Panc1 (cell line): ENCODE results near the gene CHODL. TPM values are rescaled to one million over a fixed set of nuclear protein-coding genes. Genes with fewer than 3 reads are reported as not detected.

Source experiments
- ATAC-seq: fragments of 200-7000 bp; cut with Tn5 transposase; 2 replicates; pipeline ENCODE4 v1.9.1; 2020; ENCODE audit warnings: mild to moderate bottlenecking, moderate library complexity
- BruUV-seq: library from RNA; stranded (reverse); fragments of 400-500 nt; replicated peaks from 2 replicates; lab custom pipeline; 2021; lab: Mats Ljungman, UMichigan
- CTCF ChIA-PET: fragments of 300-600 bp; sonication (Branson Sonifier 250); formaldehyde crosslinking; loops from one replicate; lab custom pipeline; 2022; ENCODE audit warnings: antibody characterized with exemption; lab: Charles Lee
- POLR2A ChIA-PET: fragments of 300-600 bp; sonication (Branson Sonifier 250); formaldehyde crosslinking; loops from one replicate; lab custom pipeline; 2022; ENCODE audit warnings: antibody characterized with exemption; lab: Charles Lee
- DNase-seq: peaks from one replicate; pipeline ENCODE4 v3.0.0-alpha.2; 2010; ENCODE audit warnings: low read depth, low spot score
- H3K27ac ChIP-seq: 2 replicates; pipeline ENCODE4 v1.5.1; 2011; ENCODE audit warnings: mild to moderate bottlenecking, low read length, inconsistent platforms
- H3K27me3 ChIP-seq: fragments of 200-500 bp; sonication (Bioruptor generic); 2 replicates; pipeline ENCODE4 v1.6.0; 2014; ENCODE audit warnings: low read length, inconsistent platforms; ENCODE audit not compliant: control insufficient read depth, insufficient read depth
- H3K36me3 ChIP-seq: fragments of 200-500 bp; sonication (Bioruptor generic); 2 replicates; pipeline ENCODE4 v1.5.1; 2014; ENCODE audit warnings: inconsistent platforms, mild to moderate bottlenecking, low read length, moderate library complexity; ENCODE audit not compliant: control insufficient read depth, insufficient read depth
- H3K4me1 ChIP-seq: 2 replicates; pipeline ENCODE4 v1.5.1; 2011; ENCODE audit warnings: inconsistent platforms, mild to moderate bottlenecking, low read length, moderate library complexity; ENCODE audit not compliant: control insufficient read depth, insufficient read depth
- H3K4me3 ChIP-seq, 2 experiments: 2 replicates each; pipeline ENCODE4 v1.5.1; 2011 to 2012; ENCODE audit warnings: low read depth in 2 of 2, low read length in 2 of 2, mild to moderate bottlenecking in 2 of 2, inconsistent platforms in 1 of 2, moderate library complexity in 1 of 2
- H3K9me3 ChIP-seq: fragments of 200-500 bp; sonication (Bioruptor generic); 2 replicates; pipeline ENCODE4 v1.5.1; 2014; ENCODE audit warnings: low read depth, mild to moderate bottlenecking, inconsistent platforms, low read length, moderate library complexity; ENCODE audit not compliant: control insufficient read depth, insufficient read depth
- CTCF ChIP-seq: fragments of 450-650 bp; IDR thresholded peaks from 2 replicates; pipeline ENCODE4 v1.5.1; 2017; ENCODE audit warnings: mild to moderate bottlenecking
- POLR2AphosphoS5 ChIP-seq: IDR thresholded peaks from 2 replicates; pipeline ENCODE4 v1.6.1; 2012; ENCODE audit warnings: mild to moderate bottlenecking, low read depth, low read length, moderate library complexity
- REST ChIP-seq, 2 experiments: IDR thresholded peaks; 2 replicates each; pipeline ENCODE4 v1.6.1; 2011 to 2012; ENCODE audit warnings: low read depth in 2 of 2, control low read depth in 1 of 2, low read length in 1 of 2, mild to moderate bottlenecking in 1 of 2, moderate library complexity in 1 of 2; ENCODE audit not compliant: insufficient read depth in 1 of 2
- SIN3A ChIP-seq: IDR thresholded peaks from 2 replicates; pipeline ENCODE4 v1.6.1; 2012; ENCODE audit warnings: low read depth, mild to moderate bottlenecking, low read length, moderate library complexity, borderline replicate concordance; ENCODE audit not compliant: insufficient read depth
- TCF7L2 ChIP-seq: IDR thresholded peaks from 2 replicates; pipeline ENCODE4 v1.6.1; 2011; ENCODE audit warnings: mild to moderate bottlenecking, low read depth, low read length, inconsistent platforms
- in situ Hi-C: cut with HindIII; loops from 2 replicates; pipeline ENCODE4 v1.10.0; 2016; ENCODE audit warnings: low sequenced_read_pairs, low pct_unique_long_range_greater_than_20kb
- intact Hi-C: fragments of 100-400 bp; cut with micrococcal nuclease; formaldehyde crosslinking; loops from one replicate; pipeline ENCODE4 v1.10.0; 2022; ENCODE audit not compliant: unreplicated experiment
- total RNA-seq: library from RNA; stranded (reverse); gene quantifications from one replicate; pipeline ENCODE4 v1.2.1, GENCODE V29; 2021; ENCODE audit not compliant: unreplicated experiment

Gene CHODL
- total RNA-seq, 1 experiment from 2014 or later: 0.10 TPM

DNA sequence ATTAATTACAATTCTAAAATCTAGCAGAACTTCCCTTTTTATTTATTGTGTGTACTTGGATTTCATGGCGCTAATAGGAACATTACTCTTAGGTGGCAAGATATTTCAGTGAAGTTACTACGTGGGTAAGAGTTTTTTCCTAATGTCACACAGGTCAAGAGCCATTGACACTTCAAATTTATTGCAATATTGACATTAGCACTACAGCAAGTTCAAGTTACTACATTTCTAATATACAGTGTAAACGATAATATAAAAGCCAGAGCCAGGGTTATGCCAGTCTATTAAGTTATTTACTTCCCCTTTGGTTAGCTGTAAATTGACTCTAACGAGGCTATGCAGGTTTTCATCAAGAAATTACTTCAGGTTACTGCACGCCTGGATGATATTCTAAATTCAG is 29.7 kb downstream of the CHODL start:
- DNase-seq (no peak), ATAC-seq (no peak)
- CTCF ChIA-PET: no interaction called here
- TF ChIP-seq POLR2AphosphoS5: no peak
- TF ChIP-seq TCF7L2: no peak
- no peak for TF ChIP-seq REST (IDR thresholded peaks at IDR 0.05; ENCODE audit: insufficient read depth in 1 of 2, low read depth in 2 of 2, low read length in 1 of 2)
- no peak for TF ChIP-seq SIN3A
- no peak for TF ChIP-seq CTCF
- Histone ChIP-seq H3K9me3 (no peaks in the 10 kb centered on the region), H3K4me3 (no peak overlapping the region), H3K27ac (no peak overlapping the region), H3K36me3 (no peaks in the 10 kb centered on the region), H3K4me1 (no peaks in the 10 kb centered on the region), H3K27me3 (no peaks in the 10 kb centered on the region)
- BruUV-seq: no TSS peak
- in situ Hi-C loops (no loop called here), intact Hi-C loops (no loop called here)
- POLR2A ChIA-PET: no interaction called here

DNA sequence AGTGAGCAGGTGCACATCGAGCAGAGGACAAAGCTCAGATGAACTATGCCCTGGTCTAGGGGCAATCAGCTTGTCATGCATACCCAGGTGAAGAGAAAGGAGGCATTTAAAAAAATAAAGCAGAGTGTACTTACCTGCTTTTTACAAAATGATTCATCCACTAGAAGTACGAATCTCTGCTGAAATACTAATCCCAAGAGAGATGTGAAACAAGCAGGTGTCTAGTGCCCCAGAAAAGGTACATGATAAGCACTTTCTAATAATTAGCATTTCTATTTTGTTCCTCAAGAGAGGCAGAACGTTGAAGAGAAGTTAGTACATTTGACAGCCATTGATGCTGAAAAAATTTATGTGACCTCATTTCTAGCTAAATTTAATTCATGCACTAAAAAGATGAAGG is 31.1 kb downstream of the CHODL start:
- H3K27ac ChIP-seq: no peak overlapping the region
- ChIA-PET CTCF (no interaction called here), POLR2A (no interaction called here)
- H3K9me3 ChIP-seq: no peaks in the 10 kb centered on the region
- no peaks in the 10 kb centered on the region for H3K4me1 ChIP-seq
- no peaks in the 10 kb centered on the region for H3K27me3 ChIP-seq
- no peak for ATAC-seq
- H3K36me3 ChIP-seq: no peaks in the 10 kb centered on the region
- no TSS peak for BruUV-seq
- H3K4me3 ChIP-seq: no peak overlapping the region
- in situ Hi-C loops (no loop called here), intact Hi-C loops (no loop called here)
- TF ChIP-seq REST (IDR thresholded peaks at IDR 0.05; ENCODE audit: insufficient read depth in 1 of 2, low read depth in 2 of 2, low read length in 1 of 2): no peak
- no peak for TF ChIP-seq TCF7L2
- TF ChIP-seq CTCF: no peak
- no peak for TF ChIP-seq POLR2AphosphoS5
- no peak for TF ChIP-seq SIN3A
- no peak for DNase-seq
